COLO668 (cell line): ENCODE data around the gene CHCHD4.

Source experiments
- DNase-seq: peaks from one replicate; lab custom pipeline; 2025; ENCODE audit not compliant: unreplicated experiment; lab: John Stamatoyannopoulos, UW

The CHCHD4 gene

DNA sequence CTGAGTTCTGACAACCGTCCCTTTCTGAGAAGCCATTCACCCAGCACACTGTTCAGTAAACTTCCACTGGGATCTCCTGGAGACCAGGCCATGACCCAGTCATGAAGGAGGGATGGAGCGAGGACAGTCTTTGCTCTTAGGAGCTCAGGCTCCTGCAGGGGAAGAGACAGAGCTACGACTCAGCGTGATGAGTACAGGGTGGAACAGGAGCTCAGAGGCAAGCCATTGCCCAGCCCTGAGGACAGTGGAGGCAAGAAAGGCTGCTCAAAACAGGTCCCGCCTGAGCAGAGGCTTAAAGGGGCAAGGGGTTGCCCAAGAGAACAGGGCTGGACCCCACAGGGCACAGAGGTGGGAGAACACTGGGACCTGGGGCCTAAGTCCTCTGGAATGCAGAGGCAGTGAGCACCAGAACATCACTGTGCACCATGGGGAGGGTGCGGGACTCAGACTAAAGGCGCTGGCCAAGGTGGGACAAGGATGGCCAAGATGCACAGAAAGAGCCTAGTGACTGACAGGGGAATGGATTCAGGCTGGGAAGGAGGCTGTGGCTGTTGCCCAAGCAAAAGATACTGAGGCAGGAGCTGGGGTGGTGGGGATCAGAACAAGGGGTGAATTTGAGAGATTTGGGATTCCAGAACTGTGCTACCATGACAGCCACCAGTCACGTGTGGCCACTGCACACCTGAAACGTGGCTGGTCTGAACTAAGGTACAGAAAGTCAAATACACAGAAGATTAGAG is 26.0 kb upstream of the CHCHD4 start:
- no peak for DNase-seq

DNA sequence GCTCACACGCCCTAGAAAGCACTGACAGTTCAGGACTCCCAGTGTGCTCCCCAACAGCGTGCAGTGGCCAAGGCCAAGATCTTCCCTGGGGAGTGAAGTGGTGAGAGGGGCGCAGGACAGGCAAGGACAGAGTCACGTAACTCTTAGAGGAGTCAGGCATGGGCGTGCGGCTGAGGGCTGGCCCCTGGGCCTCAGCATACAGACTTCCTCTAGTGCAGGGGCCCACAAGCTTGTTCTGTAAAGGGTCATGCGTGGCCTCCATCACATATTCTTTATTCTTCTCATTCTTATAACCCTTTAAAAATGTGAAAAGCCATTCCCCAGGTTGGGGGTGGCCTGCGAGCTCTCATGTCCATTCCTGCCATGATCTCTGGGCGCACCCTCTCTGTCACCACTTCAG is 25.4 kb upstream of the CHCHD4 start:
- DNase-seq, result no peak

DNA sequence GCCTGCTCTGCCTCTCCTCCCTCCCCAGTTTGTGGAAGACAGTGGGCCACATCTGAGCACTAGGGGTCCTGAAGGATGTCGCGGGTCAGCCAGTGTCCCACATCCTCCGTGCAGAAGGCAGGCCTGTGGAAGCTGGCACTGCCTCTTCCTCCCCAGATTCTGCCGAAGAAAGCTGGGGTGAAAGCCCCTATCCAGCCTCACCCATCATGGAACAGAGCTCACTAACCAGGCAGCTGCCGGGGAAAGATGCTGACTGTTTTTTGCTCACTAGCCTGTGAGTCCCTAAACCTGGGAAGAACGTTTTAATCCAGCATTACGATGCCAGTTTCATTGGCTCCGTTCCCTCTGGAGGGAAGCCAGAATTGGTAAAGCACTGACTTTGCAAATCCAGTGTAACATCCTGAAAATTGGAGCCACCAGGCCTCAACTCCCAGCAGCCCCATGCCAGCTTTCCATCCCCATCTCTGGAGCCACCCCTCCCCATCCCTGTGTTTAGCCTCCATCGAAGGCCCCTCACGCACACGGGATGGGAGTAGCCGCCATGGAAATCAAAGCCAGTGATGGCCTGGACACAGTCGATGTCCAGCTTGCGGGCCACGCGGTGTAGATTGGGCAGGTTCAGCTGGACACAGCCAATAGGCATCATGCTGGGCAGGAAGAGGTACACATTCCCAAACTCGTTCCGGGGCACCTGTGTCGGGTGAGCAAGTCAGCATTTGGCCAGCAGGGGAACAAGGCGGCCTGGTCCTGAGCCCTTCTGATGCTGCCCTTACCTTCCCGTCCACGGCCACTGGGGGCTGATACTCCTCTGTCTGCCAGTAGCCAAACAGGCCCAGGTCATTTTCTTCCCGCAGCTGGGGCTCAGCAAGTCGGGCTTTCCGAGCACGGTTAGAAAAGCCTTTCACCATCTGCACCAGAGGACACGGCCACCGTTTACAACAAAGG is 23.6 kb upstream of the CHCHD4 start:
- peak; percentile 6 for DNase-seq

DNA sequence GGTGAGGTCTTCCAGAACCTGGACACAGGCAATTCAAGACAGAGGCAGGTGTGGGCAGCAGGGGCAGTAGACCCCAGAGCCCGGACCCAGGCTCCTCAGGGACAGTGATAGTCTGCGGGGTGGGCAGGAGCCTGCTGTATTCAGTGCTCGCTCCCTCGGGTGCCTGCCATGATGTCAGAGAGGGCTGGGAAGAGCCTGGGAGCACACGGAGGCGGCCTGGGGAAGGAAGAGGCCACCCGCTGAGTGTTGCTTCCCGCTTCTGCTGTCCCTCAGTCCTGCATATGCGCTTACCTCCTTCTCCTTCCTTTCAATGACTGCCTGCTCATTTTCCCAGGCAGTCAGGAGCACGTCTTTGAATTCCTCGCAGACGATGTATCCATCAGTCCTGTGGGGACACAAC is 22.9 kb upstream of the CHCHD4 start:
- no peak for DNase-seq

DNA sequence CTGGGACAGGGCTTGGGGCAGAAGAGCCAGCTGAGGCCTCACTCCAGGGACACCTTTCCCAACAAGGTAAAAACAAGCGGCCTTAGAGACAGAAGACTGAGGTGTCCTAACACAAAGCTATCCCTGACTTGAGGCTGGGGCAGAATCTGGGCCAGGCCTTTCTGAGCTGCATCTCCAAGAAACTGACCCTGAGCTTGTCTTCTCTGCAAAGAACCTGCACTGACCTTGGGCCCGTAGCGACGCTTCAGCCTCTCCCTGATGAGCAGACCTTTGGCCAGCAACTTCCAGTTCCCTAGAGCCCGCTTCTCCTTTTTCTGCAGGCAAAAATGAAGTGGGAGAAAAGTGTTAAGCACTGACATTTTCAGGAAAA is 22.4 kb upstream of the CHCHD4 start:
- DNase-seq, result no peak

GRCh38 chr3:14146381-14147065 is 21.9 kb upstream of the CHCHD4 start:
- no peak for DNase-seq

DNA sequence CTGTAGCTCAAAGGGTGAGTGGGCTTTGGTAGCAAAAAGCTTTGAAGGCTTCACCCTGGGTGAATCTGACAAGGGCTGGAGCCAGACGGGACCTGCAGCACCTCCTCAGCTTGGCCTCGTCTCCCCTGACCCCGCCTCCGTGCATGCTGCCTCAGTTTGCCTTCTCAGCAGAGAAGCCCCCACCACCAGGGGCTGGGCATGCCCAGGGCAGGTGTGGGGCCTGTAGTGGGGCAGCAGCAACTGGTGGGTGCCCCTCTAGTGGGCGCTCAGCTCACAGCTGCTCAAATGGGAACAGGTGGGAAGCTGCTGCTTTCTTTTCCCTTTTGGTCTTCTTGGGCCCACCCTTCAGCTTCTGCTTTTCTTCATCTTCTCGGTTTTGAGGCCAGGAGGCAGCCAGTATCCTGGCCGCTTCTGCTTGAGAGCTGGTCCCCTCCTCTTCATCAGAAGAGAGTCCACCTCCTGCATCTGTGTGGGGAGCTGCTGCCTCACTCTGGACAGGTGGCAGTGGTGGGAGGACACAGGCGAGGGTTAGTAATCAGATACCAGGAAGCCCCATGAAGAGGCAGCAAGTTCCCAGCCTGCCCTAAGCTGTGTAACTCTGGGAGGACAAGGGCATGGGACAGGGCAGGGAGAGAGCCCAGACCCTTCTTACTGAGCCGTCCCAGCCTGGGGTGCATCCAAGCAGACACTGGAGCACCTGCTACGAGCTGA is 21.2 kb upstream of the CHCHD4 start:
- peak; percentile 19 for DNase-seq

DNA sequence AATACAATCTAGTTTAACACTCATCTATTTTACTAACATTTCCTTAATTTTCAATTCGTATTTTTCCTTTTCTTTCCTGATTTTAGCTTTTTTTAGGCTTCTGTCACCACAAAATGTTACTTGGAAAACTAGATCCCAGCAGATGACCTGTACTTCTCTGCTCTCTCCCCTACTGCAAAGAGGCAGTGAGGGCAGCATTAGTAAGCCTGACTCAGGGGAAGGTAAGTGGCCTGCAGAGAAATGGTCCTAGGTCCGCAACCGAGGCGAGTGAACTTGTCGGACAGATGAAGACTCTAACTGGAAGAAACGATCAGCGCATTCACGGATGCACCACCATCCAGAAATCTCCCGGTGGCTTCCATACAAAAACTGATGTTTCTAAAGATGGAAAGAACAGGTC is 20.6 kb upstream of the CHCHD4 start:
- no peak for DNase-seq

DNA sequence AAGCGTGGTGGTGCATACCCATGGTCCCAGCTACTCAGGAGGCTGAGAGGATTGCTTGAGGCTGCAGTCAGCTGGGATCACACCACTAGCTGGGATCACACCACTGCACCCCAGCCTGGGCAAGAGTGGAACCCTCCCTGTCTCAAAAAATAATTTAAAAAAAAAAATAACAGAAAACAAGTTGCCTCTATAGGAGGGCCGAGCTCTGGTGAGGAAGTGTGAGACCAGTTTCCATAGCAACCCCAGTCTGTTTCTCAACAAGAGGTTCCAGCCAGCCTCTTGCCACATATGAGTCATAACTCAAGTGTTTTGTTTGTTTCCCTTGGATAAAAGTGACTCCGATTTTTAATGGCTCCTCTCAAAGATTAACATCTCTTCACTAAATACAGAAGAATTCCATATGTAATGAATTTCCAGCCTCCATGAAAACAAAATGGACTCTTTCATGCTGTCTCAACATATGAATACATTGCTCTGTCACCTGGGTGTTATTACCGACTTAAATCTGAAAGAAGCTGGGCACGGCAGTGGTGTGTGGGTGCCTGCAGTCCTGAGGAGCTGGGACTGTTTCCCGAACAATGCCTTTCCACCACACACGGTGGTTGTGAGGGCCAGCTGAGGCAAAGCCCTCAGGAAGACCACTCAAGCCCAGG is 19.9 kb upstream of the CHCHD4 start:
- DNase-seq, result peak; percentile 57

DNA sequence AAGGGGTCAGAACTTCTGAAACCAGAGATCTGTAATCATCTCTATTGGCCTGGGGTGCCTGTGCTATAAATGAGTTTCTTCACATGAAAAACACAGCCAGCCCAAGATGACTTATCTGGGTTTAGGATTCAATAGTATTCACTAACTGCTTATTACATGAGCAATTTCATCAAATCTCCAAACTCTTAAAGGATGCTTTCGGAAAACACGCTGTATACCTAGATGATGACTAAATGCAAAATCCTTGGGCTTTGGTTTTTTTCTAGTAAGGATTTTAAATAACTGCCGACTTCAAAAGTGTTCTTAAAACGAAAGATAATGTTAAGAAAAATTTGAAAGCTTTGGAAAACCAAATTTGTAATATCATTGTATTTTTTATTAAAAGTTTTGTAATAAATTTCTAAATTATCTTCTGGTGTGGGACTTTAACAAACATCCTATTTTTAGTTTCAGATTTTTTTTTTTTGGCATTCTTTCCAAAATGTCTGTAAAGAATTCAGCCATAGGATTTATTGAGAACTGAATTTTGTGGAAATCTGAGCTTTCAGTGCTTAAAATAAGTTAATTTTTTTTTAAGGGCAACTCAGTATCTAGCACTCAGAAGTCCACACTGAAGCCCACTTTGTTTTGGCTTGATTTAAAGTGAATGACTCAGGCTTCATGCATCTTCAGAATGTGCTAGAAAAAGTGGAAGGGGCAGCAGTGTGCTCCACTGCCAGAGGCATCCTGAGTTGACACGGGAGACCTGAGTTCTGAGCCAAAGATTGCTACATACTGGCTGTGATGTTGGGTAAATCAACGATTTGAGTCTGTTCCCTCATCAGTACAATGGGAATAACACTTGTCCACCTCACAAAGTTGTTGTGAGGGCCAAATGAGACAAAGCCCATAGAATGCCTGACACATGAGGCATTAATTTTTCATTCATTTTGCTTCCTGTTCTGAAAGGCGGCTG is 18.9 kb upstream of the CHCHD4 start:
- peak; percentile 4 for DNase-seq

DNA sequence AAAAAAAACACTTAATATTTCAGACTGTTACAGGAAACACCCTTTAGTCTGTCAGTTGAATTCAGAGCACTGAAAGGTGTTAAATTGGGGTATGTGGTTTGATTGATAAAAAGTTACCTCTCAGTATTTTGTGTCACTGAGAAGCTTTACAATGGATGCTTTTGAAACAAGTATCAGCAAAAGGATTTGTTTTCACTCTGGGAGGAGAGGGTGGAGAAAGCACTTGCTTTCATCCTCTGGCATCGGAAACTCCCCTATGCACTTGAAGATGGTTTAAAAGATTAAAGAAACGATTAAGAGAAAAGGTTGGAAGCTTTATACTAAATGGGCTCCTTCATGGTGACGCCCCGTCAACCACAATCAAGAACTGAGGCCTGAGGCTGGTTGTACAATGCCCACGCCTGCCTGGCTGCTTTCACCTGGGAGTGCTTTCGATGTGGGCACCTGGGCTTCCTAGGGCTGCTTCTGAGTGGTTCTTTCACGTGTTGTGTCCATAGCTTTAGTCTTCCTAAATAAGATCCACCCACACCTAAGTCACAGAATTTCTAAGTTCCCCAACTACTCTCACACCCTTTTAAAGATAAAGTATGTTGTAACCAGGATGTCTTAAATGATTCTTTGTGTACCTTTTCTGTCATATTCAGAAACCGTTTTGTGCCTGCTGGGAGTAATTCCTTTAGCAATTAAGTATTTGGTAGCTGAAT is 18.0 kb upstream of the CHCHD4 start:
- DNase-seq, result no peak

DNA sequence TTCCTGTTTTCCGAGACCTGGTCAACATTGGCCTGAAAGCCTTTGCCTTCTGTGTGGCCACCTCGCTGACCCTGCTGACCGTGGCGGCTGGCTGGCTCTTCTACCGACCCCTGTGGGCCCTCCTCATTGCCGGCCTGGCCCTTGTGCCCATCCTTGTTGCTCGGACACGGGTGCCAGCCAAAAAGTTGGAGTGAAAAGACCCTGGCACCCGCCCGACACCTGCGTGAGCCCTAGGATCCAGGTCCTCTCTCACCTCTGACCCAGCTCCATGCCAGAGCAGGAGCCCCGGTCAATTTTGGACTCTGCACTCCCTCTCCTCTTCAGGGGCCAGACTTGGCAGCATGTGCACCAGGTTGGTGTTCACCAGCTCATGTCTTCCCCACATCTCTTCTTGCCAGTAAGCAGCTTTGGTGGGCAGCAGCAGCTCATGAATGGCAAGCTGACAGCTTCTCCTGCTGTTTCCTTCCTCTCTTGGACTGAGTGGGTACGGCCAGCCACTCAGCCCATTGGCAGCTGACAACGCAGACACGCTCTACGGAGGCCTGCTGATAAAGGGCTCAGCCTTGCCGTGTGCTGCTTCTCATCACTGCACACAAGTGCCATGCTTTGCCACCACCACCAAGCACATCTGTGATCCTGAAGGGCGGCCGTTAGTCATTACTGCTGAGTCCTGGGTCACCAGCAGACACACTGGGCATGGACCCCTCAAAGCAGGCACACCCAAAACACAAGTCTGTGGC is 17.1 kb upstream of the CHCHD4 start:
- no peak for DNase-seq

GRCh38 chr3:14141144-14141543 is 16.5 kb upstream of the CHCHD4 start:
- peak; percentile 15 for DNase-seq

DNA sequence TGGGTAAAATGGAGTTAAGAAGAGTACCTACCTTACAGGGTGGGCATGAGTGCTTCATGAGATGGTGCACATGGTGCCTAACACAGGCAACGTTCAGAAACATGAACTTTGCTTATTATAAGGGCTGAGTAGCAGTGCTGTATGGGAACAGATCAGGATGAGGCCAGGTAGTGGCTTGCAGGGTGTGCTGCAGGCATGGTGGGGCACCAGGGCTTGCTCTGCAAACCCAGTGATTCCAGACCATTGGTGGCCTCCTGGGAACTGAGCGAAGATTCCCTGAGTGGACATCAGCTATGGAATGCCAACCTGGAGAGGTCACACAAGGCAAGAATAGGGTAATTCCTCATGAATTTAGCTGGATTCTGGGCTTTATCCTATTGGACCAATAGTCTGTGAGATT is 16.0 kb upstream of the CHCHD4 start:
- no peak for DNase-seq

DNA sequence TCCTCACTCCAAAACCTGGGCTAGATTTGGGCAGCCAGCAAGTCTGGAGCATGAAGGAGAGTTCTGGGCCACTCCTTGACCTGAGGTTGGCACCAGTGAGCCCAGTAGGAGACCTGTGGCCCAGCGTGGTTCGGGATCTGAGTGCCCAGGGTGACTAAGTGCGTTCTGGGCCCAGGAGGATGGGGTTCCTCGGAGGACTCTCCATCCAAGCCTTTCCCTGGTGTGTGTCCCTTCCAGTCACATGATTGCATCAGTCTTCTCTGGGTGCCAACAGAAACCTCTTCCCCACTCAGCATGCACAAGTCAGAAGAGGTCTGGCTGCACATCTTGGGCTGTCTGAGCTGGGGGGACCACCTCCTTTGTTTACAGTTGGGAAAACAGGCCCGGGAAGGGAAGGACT is 15.1 kb upstream of the CHCHD4 start:
- DNase-seq, result no peak

GRCh38 chr3:14138878-14139655 is 14.4 kb upstream of the CHCHD4 start:
- DNase-seq, result no peak

DNA sequence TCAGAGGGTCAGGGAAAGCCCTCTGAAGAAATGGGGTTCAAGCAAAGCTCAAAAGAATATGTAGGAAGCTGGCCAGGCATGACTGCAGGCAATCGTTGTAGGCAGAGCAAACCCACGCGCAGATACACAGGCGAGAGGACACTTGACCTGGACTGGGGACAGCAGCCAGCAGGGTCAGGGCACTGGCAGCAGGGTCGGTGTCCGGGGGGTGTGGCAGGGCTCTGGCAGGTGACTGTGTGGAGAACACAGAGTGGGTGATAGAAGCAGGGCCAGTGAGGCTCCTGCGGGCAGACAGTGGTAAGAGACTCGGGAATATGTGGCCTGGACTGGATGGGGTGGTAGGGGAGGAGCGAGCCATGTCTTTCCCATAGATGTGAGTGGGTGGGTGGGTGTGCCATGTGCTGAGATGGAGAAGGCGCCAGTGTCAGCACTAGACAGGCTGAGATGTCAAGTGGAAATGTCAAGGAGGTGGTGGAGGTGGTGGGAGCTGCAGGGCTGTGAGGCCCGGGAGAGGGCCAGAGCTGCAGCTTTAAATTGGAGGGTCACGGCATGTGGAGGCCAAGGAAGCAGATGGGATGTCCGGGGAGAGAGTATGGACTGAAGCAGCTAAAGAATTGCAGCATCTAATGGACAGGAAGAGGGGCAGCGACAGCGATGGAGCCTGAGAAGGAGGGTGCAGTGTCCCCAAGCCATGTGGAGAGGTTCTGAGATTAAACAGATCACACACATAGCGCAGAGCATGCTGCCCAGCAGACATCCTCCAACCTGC is 13.6 kb upstream of the CHCHD4 start:
- no peak for DNase-seq
